Brain microvascular endothelial cell (primary cell): Measurements from ENCODE around the gene KCNG3.

Experiments
- DNase-seq: peaks from one replicate; pipeline ENCODE4 v3.0.0-alpha.2; 2020
- H3K27ac ChIP-seq: fragments of 250-450 bp; sonication (Bioruptor Pico); 2 replicates; pipeline ENCODE4 v1.5.1; 2020; ENCODE audit warnings: mild to moderate bottlenecking, moderate library complexity
- H3K27me3 ChIP-seq: fragments of 250-450 bp; sonication (Bioruptor Pico); replicated peaks from 2 replicates; pipeline ENCODE4 v1.5.1; 2020; ENCODE audit warnings: mild to moderate bottlenecking
- H3K36me3 ChIP-seq: fragments of 250-450 bp; sonication (Bioruptor Pico); replicated peaks from 2 replicates; pipeline ENCODE4 v1.5.1; 2020; ENCODE audit warnings: mild to moderate bottlenecking
- H3K4me3 ChIP-seq: 2 replicates; pipeline ENCODE4 v1.5.1; 2011; ENCODE audit warnings: low read depth, mild to moderate bottlenecking, control low read depth, low read length, moderate library complexity
- CTCF ChIP-seq: IDR thresholded peaks from 2 replicates; pipeline ENCODE4 v1.5.1; 2011; ENCODE audit warnings: low read depth, mild to moderate bottlenecking, moderate library complexity, low read length, control low read depth, inconsistent platforms; ENCODE audit errors: missing control alignments
- in situ Hi-C: cut with HindIII; loops from 2 replicates; pipeline ENCODE4 v1.10.0; 2017; ENCODE audit warnings: low sequenced_read_pairs, low pct_ligation_motif_present

The KCNG3 gene

GRCh38 chr2:42494355-42495233 lies 812 bp upstream of the KCNG3 start:
- DNase-seq: peak; percentile 62
- Histone ChIP-seq H3K4me3 (peak overlapping the region; percentile 56), H3K36me3 (no peaks in the 10 kb centered on the region), H3K27me3 (peaks cover 19% of the 10 kb centered on the region), H3K27ac (no peak overlapping the region)
- peak; percentile 88 for TF ChIP-seq CTCF
- in situ Hi-C loops: no loop called here

GRCh38 chr2:42492691-42493467 lies 903 bp downstream of the KCNG3 start:
- in situ Hi-C loops: no loop called here
- Histone ChIP-seq H3K4me3 (no peak overlapping the region), H3K36me3 (no peaks in the 10 kb centered on the region), H3K27ac (no peak overlapping the region), H3K27me3 (peaks cover 19% of the 10 kb centered on the region)
- no peak for DNase-seq
- TF ChIP-seq CTCF: no peak

- in situ Hi-C loops: no loop called here
- DNase-seq: no peak
- Histone ChIP-seq H3K27me3 (peaks cover 9% of the 10 kb centered on the region), H3K27ac (no peak overlapping the region), H3K4me3 (no peak overlapping the region), H3K36me3 (no peaks in the 10 kb centered on the region)
- no peak for TF ChIP-seq CTCF
Observed at GRCh38 chr2:42488297-42488696, 5.5 kb downstream of the KCNG3 start.

GRCh38 chr2:42486145-42486906 lies 7.5 kb downstream of the KCNG3 start:
- Histone ChIP-seq H3K27ac (no peak overlapping the region), H3K4me3 (no peak overlapping the region), H3K36me3 (no peaks in the 10 kb centered on the region), H3K27me3 (no peaks in the 10 kb centered on the region)
- in situ Hi-C loops: no loop called here
- no peak for TF ChIP-seq CTCF
- no peak for DNase-seq

- Histone ChIP-seq H3K27me3 (no peaks in the 10 kb centered on the region), H3K27ac (no peak overlapping the region), H3K4me3 (no peak overlapping the region), H3K36me3 (no peaks in the 10 kb centered on the region)
- no peak for TF ChIP-seq CTCF
- DNase-seq: no peak
- in situ Hi-C loops: no loop called here
Observed at GRCh38 chr2:42480402-42480801, 13.4 kb downstream of the KCNG3 start.
